H9 (cell line): ENCODE data around the gene COL4A2. TPM values are rescaled to one million over a fixed set of nuclear protein-coding genes. Genes with fewer than 3 reads are reported as not detected.

ENCODE experiments used
- DNase-seq: peaks from one replicate; pipeline ENCODE4 v3.0.0-alpha.2; 2017
- H2AFZ ChIP-seq: one replicate; pipeline ENCODE4 v1.6.1; 2013; ENCODE audit warnings: mild to moderate bottlenecking, low read length, control low read depth, moderate library complexity
- H2AK5ac ChIP-seq: 2 replicates; pipeline ENCODE4 v1.6.1; 2013; ENCODE audit warnings: low read length, control low read depth, mixed read lengths; ENCODE audit not compliant: insufficient read length
- H2BK120ac ChIP-seq: one replicate; pipeline ENCODE4 v1.6.1; 2013; ENCODE audit warnings: low read depth, mild to moderate bottlenecking, low read length, control low read depth, inconsistent platforms; ENCODE audit not compliant: poor library complexity, severe bottlenecking
- H2BK12ac ChIP-seq: 2 replicates; pipeline ENCODE4 v1.6.1; 2013; ENCODE audit warnings: low read length, control low read depth, mixed read lengths, low read depth; ENCODE audit not compliant: insufficient read length
- H2BK15ac ChIP-seq: 2 replicates; pipeline ENCODE4 v1.6.1; 2013; ENCODE audit warnings: low read depth, low read length, control low read depth
- H2BK20ac ChIP-seq: one replicate; pipeline ENCODE4 v1.6.1; 2013; ENCODE audit warnings: low read depth, mild to moderate bottlenecking, low read length, control low read depth, inconsistent platforms; ENCODE audit not compliant: poor library complexity, severe bottlenecking
- H2BK5ac ChIP-seq: 2 replicates; pipeline ENCODE4 v1.6.1; 2013; ENCODE audit warnings: low read length, control low read depth, mixed read lengths; ENCODE audit not compliant: insufficient read length
- H3K14ac ChIP-seq: 2 replicates; pipeline ENCODE4 v1.6.1; 2013; ENCODE audit warnings: low read length, control low read depth; ENCODE audit not compliant: insufficient read depth
- H3K18ac ChIP-seq: 2 replicates; pipeline ENCODE4 v1.6.1; 2013; ENCODE audit warnings: low read depth, mild to moderate bottlenecking, mixed read lengths, low read length, control low read depth; ENCODE audit not compliant: insufficient read length
- H3K23ac ChIP-seq: 2 replicates; pipeline ENCODE4 v1.6.1; 2013; ENCODE audit warnings: low read length, control low read depth, mixed read lengths, low read depth; ENCODE audit not compliant: insufficient read length
- H3K23me2 ChIP-seq: 2 replicates; pipeline ENCODE4 v1.6.1; 2013; ENCODE audit warnings: low read depth, mild to moderate bottlenecking, mixed read lengths, low read length, control low read depth; ENCODE audit not compliant: insufficient read length, poor library complexity, severe bottlenecking
- H3K27ac ChIP-seq: 2 replicates; pipeline ENCODE4 v1.5.1; 2013; ENCODE audit warnings: low read length, control low read depth, mixed read lengths, low read depth; ENCODE audit not compliant: insufficient read length
- H3K27me3 ChIP-seq: 2 replicates; pipeline ENCODE4 v1.6.1; 2013; ENCODE audit warnings: low read length, control low read depth, inconsistent platforms; ENCODE audit not compliant: insufficient read depth
- H3K4ac ChIP-seq: 2 replicates; pipeline ENCODE4 v1.6.1; 2013; ENCODE audit warnings: low read depth, mild to moderate bottlenecking, control low read depth, inconsistent platforms, low read length, moderate library complexity
- H3K4me1 ChIP-seq: 2 replicates; pipeline ENCODE4 v1.6.1; 2013; ENCODE audit warnings: low read length, control low read depth, inconsistent platforms; ENCODE audit not compliant: insufficient read depth
- H3K4me2 ChIP-seq: 2 replicates; pipeline ENCODE4 v1.6.1; 2013; ENCODE audit warnings: low read length, control low read depth, mixed read lengths; ENCODE audit not compliant: insufficient read length, insufficient read depth
- H3K56ac ChIP-seq: 2 replicates; pipeline ENCODE4 v1.6.1; 2013; ENCODE audit warnings: low read depth, mild to moderate bottlenecking, mixed read lengths, low read length, control low read depth; ENCODE audit not compliant: insufficient read length
- H3K79me1 ChIP-seq: 2 replicates; pipeline ENCODE4 v1.6.1; 2013; ENCODE audit warnings: low read depth, mild to moderate bottlenecking, moderate library complexity, low read length, control low read depth, inconsistent platforms; ENCODE audit not compliant: insufficient read depth, poor library complexity, severe bottlenecking
- H3K79me2 ChIP-seq: 2 replicates; pipeline ENCODE4 v1.6.1; 2013; ENCODE audit warnings: low read length, control low read depth, inconsistent platforms; ENCODE audit not compliant: insufficient read depth
- H3K9ac ChIP-seq: 2 replicates; pipeline ENCODE4 v1.6.1; 2013; ENCODE audit warnings: low read length, control low read depth, mixed read lengths; ENCODE audit not compliant: insufficient read length; ENCODE audit errors: extremely low read depth
- H3K9me3 ChIP-seq: one replicate; pipeline ENCODE4 v1.6.1; 2013; ENCODE audit warnings: low read depth, low read length, inconsistent platforms; ENCODE audit not compliant: control insufficient read depth
- H3T11ph ChIP-seq: one replicate; pipeline ENCODE4 v1.6.1; 2013; ENCODE audit warnings: mild to moderate bottlenecking, low read length, control low read depth, inconsistent platforms
- H4K20me1 ChIP-seq: one replicate; pipeline ENCODE4 v1.6.1; 2013; ENCODE audit not compliant: control insufficient read depth, insufficient read length, insufficient read depth
- H4K5ac ChIP-seq: 2 replicates; pipeline ENCODE4 v1.6.1; 2013; ENCODE audit warnings: low read depth, mild to moderate bottlenecking, mixed read lengths, low read length, control low read depth; ENCODE audit not compliant: insufficient read length
- H4K8ac ChIP-seq: replicated peaks from 2 replicates; pipeline ENCODE4 v1.6.1; 2013; ENCODE audit warnings: low read length, control low read depth, mixed read lengths, low read depth; ENCODE audit not compliant: insufficient read length
- H4K91ac ChIP-seq: 2 replicates; pipeline ENCODE4 v1.6.1; 2013; ENCODE audit warnings: low read depth, mild to moderate bottlenecking, moderate library complexity, mixed read lengths, low read length, control low read depth; ENCODE audit not compliant: insufficient read length
- H3K27ac Mint-ChIP-seq, 3 experiments: 2 replicates in 2 of 3; 3 replicates in 1 of 3; pipeline ENCODE4 v1.8.0; 2020 to 2021; ENCODE audit warnings: mixed read lengths in 3 of 3, mild to moderate bottlenecking in 1 of 3, moderate library complexity in 1 of 3
- H3K27me3 Mint-ChIP-seq: 2 replicates; pipeline ENCODE4 v1.8.0; 2021; ENCODE audit warnings: low read depth, mild to moderate bottlenecking, moderate library complexity, mixed read lengths
- H3K36me3 Mint-ChIP-seq, 3 experiments: 2 replicates in 2 of 3; 3 replicates in 1 of 3; pipeline ENCODE4 v1.8.0; 2020 to 2021; ENCODE audit warnings: low read depth in 3 of 3, mixed read lengths in 3 of 3; ENCODE audit not compliant: insufficient read depth in 1 of 3
- H3K4me1 Mint-ChIP-seq, 2 experiments: 2 replicates each; pipeline ENCODE4 v1.8.0; 2020; ENCODE audit warnings: mixed read lengths in 2 of 2
- H3K4me3 Mint-ChIP-seq, 2 experiments: 2 replicates in 1 of 2; 3 replicates in 1 of 2; pipeline ENCODE4 v1.8.0; 2020 to 2021; ENCODE audit warnings: mild to moderate bottlenecking in 2 of 2, mixed read lengths in 2 of 2, moderate library complexity in 1 of 2
- H3K9me3 Mint-ChIP-seq, 2 experiments: 2 replicates in 1 of 2; 3 replicates in 1 of 2; pipeline ENCODE4 v1.8.0; 2020; ENCODE audit warnings: mild to moderate bottlenecking in 2 of 2, mixed read lengths in 2 of 2, moderate library complexity in 1 of 2
- CTCF ChIP-seq: fragments of 200-600 bp; sonication (generic); conservative IDR thresholded peaks from 3 replicates; pipeline ENCODE4 v1.8.0; 2021; ENCODE audit warnings: antibody characterized with exemption, mild to moderate bottlenecking
- WGBS: extraction: QIAGEN DNeasy Blood & Tissue Kit; methylation state at CpG from one replicate; pipeline ENCODE4 v1.1.7; 2013; ENCODE audit warnings: missing lambda C conversion rate, low lambda C conversion rate, mixed read lengths; ENCODE audit not compliant: insufficient read length; ENCODE audit errors: extremely low coverage; 5-methylcytosine and 5-hydroxymethylcytosine counted together
- total RNA-seq: library from RNA; stranded (reverse); gene quantifications from 2 replicates; pipeline ENCODE4 v1.2.1, GENCODE V29; 2021

Gene COL4A2
- total RNA-seq, 1 experiment from 2014 or later, result 76.5 TPM

GRCh38 chr13:110353339-110353977, 46.4 kb downstream of the COL4A2 start:
- Histone ChIP-seq H2BK5ac (no peak overlapping the region), H2AK5ac (no peak overlapping the region), H3K23ac (no peak overlapping the region), H2BK120ac (no peak overlapping the region), H3K18ac (no peak overlapping the region), H3K56ac (no peak overlapping the region), H3K79me1 (no peaks in the 10 kb centered on the region), H3K4me1 (peaks cover 4% of the 10 kb centered on the region), H3K79me2 (no peaks in the 10 kb centered on the region), H3K9me3 (no peaks in the 10 kb centered on the region), H3T11ph (no peak overlapping the region), H2BK12ac (no peak overlapping the region), H3K27me3 (no peaks in the 10 kb centered on the region), H4K8ac (no peak overlapping the region), H4K91ac (no peak overlapping the region), H2BK20ac (no peak overlapping the region), H2BK15ac (no peak overlapping the region), H3K14ac (no peak overlapping the region), H3K9ac (no peak overlapping the region), H3K27ac (no peak overlapping the region), H2AFZ (no peak overlapping the region), H3K4ac (no peak overlapping the region), H4K5ac (no peak overlapping the region), H3K23me2 (no peaks in the 10 kb centered on the region), H3K4me2 (no peak overlapping the region), H4K20me1 (no peaks in the 10 kb centered on the region)
- peaks cover 21 to 33% of the 10 kb centered on the region in 2 experiments for H3K4me1 Mint-ChIP-seq
- H3K9me3 Mint-ChIP-seq, result no peaks in the 10 kb centered on the region
- TF ChIP-seq CTCF, result no peak
- peaks cover 2 to 9% (median 8%) of the 10 kb centered on the region in 3 experiments; a peak in 4 of 7 replicates for H3K36me3 Mint-ChIP-seq
- DNase-seq, result no peak
- H3K27ac Mint-ChIP-seq, result peak overlapping the region in 1 of 3 experiments; percentile 55; a peak in 1 of 7 replicates
- no CpG with 5 or more reads among the region's 13 CpGs for WGBS
- no peak overlapping the region for H3K4me3 Mint-ChIP-seq
- H3K27me3 Mint-ChIP-seq, result no peaks in the 10 kb centered on the region
